Measurements from ENCODE around the gene KCNJ18. TPM values are rescaled to one million over a fixed set of nuclear protein-coding genes. Genes with fewer than 3 reads are reported as not detected.
"Not testable (repeated sequence)": the region's sequence is repeated elsewhere in the genome, so short reads cannot be mapped to it uniquely, and the experiment has no call there.

Gene KCNJ18
- polyA plus RNA-seq (not detected in 3 replicates), polyA minus RNA-seq (not detected in 3 replicates)
- not detected for polyA plus RNA-seq (2011; ENCODE audit: low read depth)
- not detected in 2 replicates for polyA plus RNA-seq (2011; cell fraction: cytosol; rRNA removed)
- polyA plus RNA-seq (2011; cell fraction: nucleus; rRNA removed) = not detected in 2 replicates
- polyA plus RNA-seq (2012; ENCODE audit: low replicate concordance) = not detected in 2 replicates
- not detected for polyA minus RNA-seq (2011; cell fraction: cytosol; rRNA and poly(A)+ RNA removed)
- not detected in 2 replicates for polyA minus RNA-seq (2011; cell fraction: nucleus; rRNA and poly(A)+ RNA removed)

- H3K4me2 ChIP-seq (ENCODE audit: control insufficient read depth, extremely low read depth, insufficient read depth, low read depth, low read length); H3K79me2 ChIP-seq (ENCODE audit: control insufficient read depth, insufficient read depth, low read length); FAIRE-seq; H3K9me3 ChIP-seq (ENCODE audit: control insufficient read depth, low read depth, low read length); H4K20me1 ChIP-seq (ENCODE audit: control insufficient read depth, extremely low read depth, insufficient read depth, low read length); H3K9ac ChIP-seq (ENCODE audit: control insufficient read depth, extremely low read depth, insufficient read depth, low read length); H3K36me3 ChIP-seq (ENCODE audit: control insufficient read depth in 2 of 2, extremely low read depth in 1 of 2, insufficient read depth in 2 of 2, low read length in 2 of 2); H3K9me1 ChIP-seq (ENCODE audit: control insufficient read depth, extremely low read depth, insufficient read depth, low read length); H2AFZ ChIP-seq (ENCODE audit: control insufficient read depth, low read length); DNase-seq (ENCODE audit: low read depth, low spot score); H3K4me1 ChIP-seq (ENCODE audit: control insufficient read depth, extremely low read depth, insufficient read depth, low read length); H3K27me3 ChIP-seq (ENCODE audit: control insufficient read depth, extremely low read depth, insufficient read depth, low read length); H3K4me3 ChIP-seq (ENCODE audit: control insufficient read depth in 2 of 3, extremely low read depth in 1 of 3, insufficient read depth in 2 of 3, low read depth in 1 of 3, low read length in 3 of 3); H3K27ac ChIP-seq (ENCODE audit: control insufficient read depth, insufficient read depth, low read length): not testable (repeated sequence)
- dilution Hi-C loops (cut with MboI; ENCODE audit: extremely low pct_ligation_motif_present, low sequenced_read_pairs) = loop anchor here (25.0 kb wide), 1 partner anchor 280 kb away; no protein-coding TSS in a partner anchor
Observed at GRCh38 chr17:21691883-21692703, at the start of gene KCNJ18. TSS of gene KCNJ18 (plus strand) at chr17:21692523. CDS start at chr17:21702787, 10,264 bp downstream.

- H3K36me3 ChIP-seq (ENCODE audit: control insufficient read depth in 2 of 2, extremely low read depth in 1 of 2, insufficient read depth in 2 of 2, low read length in 2 of 2); H3K4me2 ChIP-seq (ENCODE audit: control insufficient read depth, extremely low read depth, insufficient read depth, low read depth, low read length); H3K9ac ChIP-seq (ENCODE audit: control insufficient read depth, extremely low read depth, insufficient read depth, low read length); H3K4me1 ChIP-seq (ENCODE audit: control insufficient read depth, extremely low read depth, insufficient read depth, low read length); H3K9me1 ChIP-seq (ENCODE audit: control insufficient read depth, extremely low read depth, insufficient read depth, low read length); H3K27me3 ChIP-seq (ENCODE audit: control insufficient read depth, extremely low read depth, insufficient read depth, low read length); H3K4me3 ChIP-seq (ENCODE audit: control insufficient read depth in 2 of 3, extremely low read depth in 1 of 3, insufficient read depth in 2 of 3, low read depth in 1 of 3, low read length in 3 of 3); DNase-seq (ENCODE audit: low read depth, low spot score); dilution Hi-C loops (cut with MboI; ENCODE audit: extremely low pct_ligation_motif_present, low sequenced_read_pairs); FAIRE-seq; H3K79me2 ChIP-seq (ENCODE audit: control insufficient read depth, insufficient read depth, low read length); H3K27ac ChIP-seq (ENCODE audit: control insufficient read depth, insufficient read depth, low read length); H3K9me3 ChIP-seq (ENCODE audit: control insufficient read depth, low read depth, low read length); H2AFZ ChIP-seq (ENCODE audit: control insufficient read depth, low read length); H4K20me1 ChIP-seq (ENCODE audit: control insufficient read depth, extremely low read depth, insufficient read depth, low read length): not testable (repeated sequence)
Observed at GRCh38 chr17:21648125-21648524, 44.2 kb upstream of the KCNJ18 start.

- H3K27ac ChIP-seq (ENCODE audit: control insufficient read depth, insufficient read depth, low read length); H3K4me1 ChIP-seq (ENCODE audit: control insufficient read depth, extremely low read depth, insufficient read depth, low read length); H3K4me3 ChIP-seq (ENCODE audit: control insufficient read depth in 2 of 3, extremely low read depth in 1 of 3, insufficient read depth in 2 of 3, low read depth in 1 of 3, low read length in 3 of 3); H3K9me1 ChIP-seq (ENCODE audit: control insufficient read depth, extremely low read depth, insufficient read depth, low read length); H3K4me2 ChIP-seq (ENCODE audit: control insufficient read depth, extremely low read depth, insufficient read depth, low read depth, low read length); FAIRE-seq; H3K79me2 ChIP-seq (ENCODE audit: control insufficient read depth, insufficient read depth, low read length); H3K36me3 ChIP-seq (ENCODE audit: control insufficient read depth in 2 of 2, extremely low read depth in 1 of 2, insufficient read depth in 2 of 2, low read length in 2 of 2); H3K9ac ChIP-seq (ENCODE audit: control insufficient read depth, extremely low read depth, insufficient read depth, low read length); dilution Hi-C loops (cut with MboI; ENCODE audit: extremely low pct_ligation_motif_present, low sequenced_read_pairs); H3K9me3 ChIP-seq (ENCODE audit: control insufficient read depth, low read depth, low read length); H4K20me1 ChIP-seq (ENCODE audit: control insufficient read depth, extremely low read depth, insufficient read depth, low read length); H3K27me3 ChIP-seq (ENCODE audit: control insufficient read depth, extremely low read depth, insufficient read depth, low read length); H2AFZ ChIP-seq (ENCODE audit: control insufficient read depth, low read length); DNase-seq (ENCODE audit: low read depth, low spot score): not testable (repeated sequence)
Observed at GRCh38 chr17:21650043-21650442, 42.3 kb upstream of the KCNJ18 start.

GRCh38 chr17:21652049-21652448 is 40.3 kb upstream of the KCNJ18 start:
- DNase-seq (ENCODE audit: low read depth, low spot score); H4K20me1 ChIP-seq (ENCODE audit: control insufficient read depth, extremely low read depth, insufficient read depth, low read length); H3K9me3 ChIP-seq (ENCODE audit: control insufficient read depth, low read depth, low read length); H3K9me1 ChIP-seq (ENCODE audit: control insufficient read depth, extremely low read depth, insufficient read depth, low read length); H2AFZ ChIP-seq (ENCODE audit: control insufficient read depth, low read length); H3K4me1 ChIP-seq (ENCODE audit: control insufficient read depth, extremely low read depth, insufficient read depth, low read length); H3K27ac ChIP-seq (ENCODE audit: control insufficient read depth, insufficient read depth, low read length); FAIRE-seq; H3K4me3 ChIP-seq (ENCODE audit: control insufficient read depth in 2 of 3, extremely low read depth in 1 of 3, insufficient read depth in 2 of 3, low read depth in 1 of 3, low read length in 3 of 3); H3K4me2 ChIP-seq (ENCODE audit: control insufficient read depth, extremely low read depth, insufficient read depth, low read depth, low read length); H3K27me3 ChIP-seq (ENCODE audit: control insufficient read depth, extremely low read depth, insufficient read depth, low read length); H3K79me2 ChIP-seq (ENCODE audit: control insufficient read depth, insufficient read depth, low read length); H3K9ac ChIP-seq (ENCODE audit: control insufficient read depth, extremely low read depth, insufficient read depth, low read length); dilution Hi-C loops (cut with MboI; ENCODE audit: extremely low pct_ligation_motif_present, low sequenced_read_pairs); H3K36me3 ChIP-seq (ENCODE audit: control insufficient read depth in 2 of 2, extremely low read depth in 1 of 2, insufficient read depth in 2 of 2, low read length in 2 of 2): not testable (repeated sequence)

GRCh38 chr17:21653211-21653610 is 39.1 kb upstream of the KCNJ18 start:
- DNase-seq (ENCODE audit: low read depth, low spot score); H3K9me1 ChIP-seq (ENCODE audit: control insufficient read depth, extremely low read depth, insufficient read depth, low read length); H3K27me3 ChIP-seq (ENCODE audit: control insufficient read depth, extremely low read depth, insufficient read depth, low read length); H3K9me3 ChIP-seq (ENCODE audit: control insufficient read depth, low read depth, low read length); H3K27ac ChIP-seq (ENCODE audit: control insufficient read depth, insufficient read depth, low read length); dilution Hi-C loops (cut with MboI; ENCODE audit: extremely low pct_ligation_motif_present, low sequenced_read_pairs); H4K20me1 ChIP-seq (ENCODE audit: control insufficient read depth, extremely low read depth, insufficient read depth, low read length); H2AFZ ChIP-seq (ENCODE audit: control insufficient read depth, low read length); H3K4me3 ChIP-seq (ENCODE audit: control insufficient read depth in 2 of 3, extremely low read depth in 1 of 3, insufficient read depth in 2 of 3, low read depth in 1 of 3, low read length in 3 of 3); H3K79me2 ChIP-seq (ENCODE audit: control insufficient read depth, insufficient read depth, low read length); H3K4me1 ChIP-seq (ENCODE audit: control insufficient read depth, extremely low read depth, insufficient read depth, low read length); H3K4me2 ChIP-seq (ENCODE audit: control insufficient read depth, extremely low read depth, insufficient read depth, low read depth, low read length); H3K36me3 ChIP-seq (ENCODE audit: control insufficient read depth in 2 of 2, extremely low read depth in 1 of 2, insufficient read depth in 2 of 2, low read length in 2 of 2); H3K9ac ChIP-seq (ENCODE audit: control insufficient read depth, extremely low read depth, insufficient read depth, low read length); FAIRE-seq: not testable (repeated sequence)

Measured in keratinocyte (primary cell).